IPS DF 4.7 (cell line): ENCODE measurements around the gene CCR5.

Source experiments
- DNase-seq: peaks from one replicate; pipeline ENCODE4 v3.0.0-alpha.2; 2013; ENCODE audit warnings: low spot score; ENCODE audit errors: extremely low read depth

Gene CCR5

DNA sequence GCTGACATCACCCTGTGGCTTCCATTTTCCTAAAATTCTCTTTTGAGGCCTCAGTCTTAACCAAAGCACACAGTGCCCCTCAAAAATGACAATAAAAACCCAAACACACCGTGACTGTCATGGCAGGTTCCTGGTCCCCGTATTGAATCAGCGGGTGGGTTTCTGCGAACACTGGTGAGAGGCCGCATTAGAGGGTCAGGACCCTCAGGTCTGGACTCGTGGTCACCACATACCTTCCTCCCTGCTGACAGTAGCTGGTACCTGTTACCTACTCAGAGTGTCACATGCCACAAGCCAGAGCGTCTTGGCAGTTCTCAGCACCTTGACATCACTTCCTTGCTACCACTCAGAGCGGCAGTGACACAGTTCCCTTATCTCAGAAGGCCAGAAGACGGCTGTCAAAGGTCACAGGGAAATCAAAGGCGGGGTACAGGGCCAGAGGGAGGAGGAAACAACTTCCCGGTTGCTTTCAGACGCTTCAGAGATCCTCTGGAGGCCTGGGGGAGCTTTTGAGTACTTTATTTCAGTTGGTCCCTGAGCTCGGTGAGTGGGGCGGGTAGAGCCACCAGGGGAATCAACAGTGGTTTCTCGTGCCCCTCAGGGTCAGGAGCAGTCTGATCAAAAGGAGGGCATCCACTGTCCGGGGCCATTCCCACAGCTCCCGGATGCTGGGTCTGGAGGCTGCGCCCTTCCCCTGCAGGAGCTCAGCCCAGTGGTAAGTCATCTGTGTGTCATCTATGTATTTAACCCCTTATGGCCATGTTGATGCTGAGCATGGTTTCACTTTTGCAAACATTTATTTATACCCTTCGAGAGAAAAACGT is 36.3 kb downstream of the CCR5 start, which contains the start of the genes CCR5AS and CCRL2:
TSS of gene CCR5AS (minus strand) at position 279 of the 824 bp plus-strand sequence.
TSS of gene CCRL2 (plus strand) at position 472 of the 824 bp plus-strand sequence. CDS start 821 bp downstream, outside the sequence.
- no peak for DNase-seq

DNA sequence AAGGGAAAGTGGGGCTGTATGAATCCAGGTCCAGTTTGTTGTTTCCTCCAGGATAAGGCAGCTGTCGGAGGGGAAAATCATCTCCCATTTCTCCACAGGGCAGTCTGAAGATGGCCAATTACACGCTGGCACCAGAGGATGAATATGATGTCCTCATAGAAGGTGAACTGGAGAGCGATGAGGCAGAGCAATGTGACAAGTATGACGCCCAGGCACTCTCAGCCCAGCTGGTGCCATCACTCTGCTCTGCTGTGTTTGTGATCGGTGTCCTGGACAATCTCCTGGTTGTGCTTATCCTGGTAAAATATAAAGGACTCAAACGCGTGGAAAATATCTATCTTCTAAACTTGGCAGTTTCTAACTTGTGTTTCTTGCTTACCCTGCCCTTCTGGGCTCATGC is 37.2 kb downstream of the CCR5 start:
- no peak for DNase-seq

DNA sequence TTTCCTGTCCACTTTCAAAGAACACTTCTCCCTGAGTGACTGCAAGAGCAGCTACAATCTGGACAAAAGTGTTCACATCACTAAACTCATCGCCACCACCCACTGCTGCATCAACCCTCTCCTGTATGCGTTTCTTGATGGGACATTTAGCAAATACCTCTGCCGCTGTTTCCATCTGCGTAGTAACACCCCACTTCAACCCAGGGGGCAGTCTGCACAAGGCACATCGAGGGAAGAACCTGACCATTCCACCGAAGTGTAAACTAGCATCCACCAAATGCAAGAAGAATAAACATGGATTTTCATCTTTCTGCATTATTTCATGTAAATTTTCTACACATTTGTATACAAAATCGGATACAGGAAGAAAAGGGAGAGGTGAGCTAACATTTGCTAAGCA is 38.1 kb downstream of the CCR5 start:
- no peak for DNase-seq

DNA sequence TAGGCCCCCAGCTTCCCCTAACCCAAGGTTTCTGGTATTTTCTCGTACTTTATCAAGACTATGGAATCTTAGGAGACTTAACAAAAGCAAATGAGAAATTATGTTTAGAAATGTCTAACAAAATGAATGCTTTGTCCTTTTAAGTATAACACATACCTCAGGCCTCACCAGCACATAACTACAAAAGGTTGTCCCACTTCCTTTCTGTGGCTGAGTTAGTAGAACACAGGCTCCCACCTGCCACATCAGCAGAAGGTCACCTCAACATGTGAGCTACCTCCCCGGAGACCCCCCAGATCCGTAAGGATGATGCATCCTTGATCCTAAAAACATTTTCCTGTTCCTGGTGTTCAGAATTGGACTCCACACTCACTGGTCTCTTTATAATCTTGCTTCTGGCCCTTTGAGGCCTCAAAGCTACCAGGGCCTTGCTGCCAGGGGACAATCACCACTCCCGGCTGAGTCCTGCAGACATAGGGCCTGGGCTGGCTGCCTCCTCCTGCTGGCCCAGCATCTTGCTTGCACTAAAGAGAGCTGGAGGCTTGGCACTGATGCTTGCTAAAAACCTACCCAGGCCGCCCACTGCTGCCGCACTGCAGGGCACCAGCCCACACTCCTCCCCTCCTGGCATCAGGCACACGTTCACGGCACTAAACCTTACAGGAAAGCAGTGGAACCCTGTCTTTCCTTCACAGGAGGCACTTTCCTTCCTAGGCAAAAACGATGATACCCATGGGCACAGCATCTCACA is 39.2 kb downstream of the CCR5 start:
- no peak for DNase-seq

DNA sequence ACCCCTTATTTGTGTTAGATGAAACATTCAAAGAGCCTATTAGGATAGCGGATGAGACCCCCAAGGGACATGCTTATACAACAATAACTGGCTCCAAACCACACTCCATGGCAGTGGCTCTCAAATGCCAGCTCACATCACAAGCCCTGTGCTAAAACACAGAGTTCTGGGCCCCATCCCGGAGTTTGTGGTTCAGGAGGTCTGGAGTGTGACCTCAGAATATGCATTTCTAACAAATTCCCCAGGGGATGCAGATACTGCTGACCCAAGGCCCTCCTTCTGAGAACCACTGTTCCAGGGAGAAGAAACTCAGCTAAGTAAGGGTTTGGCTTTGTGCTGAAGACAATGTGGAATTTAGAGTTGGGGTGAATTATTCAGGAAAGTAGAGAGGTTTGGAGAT is 39.9 kb downstream of the CCR5 start:
- DNase-seq = no peak

DNA sequence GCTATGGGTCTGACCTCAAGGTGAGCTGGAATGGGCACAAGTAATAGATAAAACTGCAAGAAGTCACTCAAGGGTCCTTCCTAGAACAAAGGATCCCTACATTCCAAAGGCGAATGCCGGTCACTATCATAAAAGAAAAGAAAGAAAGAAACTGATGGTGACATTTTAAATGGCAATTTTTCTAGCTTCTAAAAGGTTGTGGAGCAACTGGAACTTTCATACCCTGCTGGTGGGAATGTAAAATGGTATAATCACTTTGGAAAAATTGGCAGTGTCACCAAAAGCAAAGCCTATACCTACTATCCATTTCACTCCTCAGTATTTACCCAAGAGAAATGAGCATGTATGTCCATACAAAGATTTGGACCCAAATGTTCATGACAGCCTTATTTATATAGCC is 40.5 kb downstream of the CCR5 start:
- DNase-seq = no peak

DNA sequence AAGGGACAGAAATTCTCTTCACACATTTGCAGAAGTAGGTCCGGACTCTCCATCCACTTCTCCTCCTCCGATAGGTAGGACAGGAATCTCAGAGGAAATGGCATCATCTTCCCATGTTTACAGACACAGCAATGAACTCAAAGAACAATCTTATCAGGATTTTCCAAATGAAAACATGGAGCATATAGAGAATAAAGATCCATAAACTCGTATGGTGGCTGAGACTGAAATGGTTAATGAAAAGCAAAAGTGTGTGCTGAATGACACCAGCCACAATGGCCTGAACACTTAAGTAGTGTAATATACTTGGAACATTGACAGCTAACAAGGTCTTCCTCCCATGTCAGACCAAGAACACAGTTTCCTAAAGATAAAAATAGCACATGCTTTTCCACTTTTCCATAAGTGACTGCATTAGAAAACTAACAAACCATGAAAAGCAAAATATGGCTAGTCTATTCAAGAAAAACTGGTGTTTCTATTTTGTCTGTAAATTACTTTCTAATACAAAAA is 42.1 kb downstream of the CCR5 start:
- no peak for DNase-seq

DNA sequence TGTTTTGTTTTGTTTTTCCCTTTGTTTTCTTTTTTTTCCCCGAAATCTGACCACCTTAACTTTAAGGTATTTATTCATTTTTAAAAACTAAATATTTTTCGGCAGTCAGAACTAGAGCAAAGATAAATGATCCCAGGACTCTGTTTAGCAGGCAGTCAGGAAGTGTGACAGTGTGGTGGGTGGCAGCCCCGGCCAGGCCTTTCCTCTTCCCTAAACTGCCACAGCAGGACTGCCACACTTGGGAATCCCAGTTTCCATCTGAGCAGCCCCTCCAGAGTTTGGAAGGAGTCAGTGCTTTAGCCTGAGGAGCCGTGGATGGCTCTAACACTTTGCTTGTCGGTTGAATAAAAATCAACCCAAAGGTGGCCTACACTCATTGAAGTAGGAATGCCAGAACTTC is 43.2 kb downstream of the CCR5 start:
- no peak for DNase-seq

DNA sequence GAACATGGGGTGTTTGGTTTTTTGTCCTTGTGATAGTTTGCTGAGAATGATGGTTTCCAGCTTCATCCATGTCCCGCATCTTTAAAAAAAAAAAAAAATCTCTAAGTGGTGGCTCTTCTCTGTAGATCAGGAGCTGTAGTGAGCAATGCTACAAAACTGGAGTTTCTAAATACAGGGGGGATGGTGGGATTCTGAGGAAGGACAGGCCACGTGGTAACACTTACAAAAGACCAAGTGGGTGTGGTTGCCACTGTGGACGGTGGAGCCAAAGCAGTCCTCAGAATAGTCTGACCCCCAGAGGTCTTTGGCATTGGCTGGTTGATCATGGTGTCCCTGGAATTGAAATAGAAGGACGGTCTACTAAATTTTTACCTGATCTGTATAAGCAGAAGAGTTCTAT is 44.0 kb downstream of the CCR5 start:
- DNase-seq = no peak

DNA sequence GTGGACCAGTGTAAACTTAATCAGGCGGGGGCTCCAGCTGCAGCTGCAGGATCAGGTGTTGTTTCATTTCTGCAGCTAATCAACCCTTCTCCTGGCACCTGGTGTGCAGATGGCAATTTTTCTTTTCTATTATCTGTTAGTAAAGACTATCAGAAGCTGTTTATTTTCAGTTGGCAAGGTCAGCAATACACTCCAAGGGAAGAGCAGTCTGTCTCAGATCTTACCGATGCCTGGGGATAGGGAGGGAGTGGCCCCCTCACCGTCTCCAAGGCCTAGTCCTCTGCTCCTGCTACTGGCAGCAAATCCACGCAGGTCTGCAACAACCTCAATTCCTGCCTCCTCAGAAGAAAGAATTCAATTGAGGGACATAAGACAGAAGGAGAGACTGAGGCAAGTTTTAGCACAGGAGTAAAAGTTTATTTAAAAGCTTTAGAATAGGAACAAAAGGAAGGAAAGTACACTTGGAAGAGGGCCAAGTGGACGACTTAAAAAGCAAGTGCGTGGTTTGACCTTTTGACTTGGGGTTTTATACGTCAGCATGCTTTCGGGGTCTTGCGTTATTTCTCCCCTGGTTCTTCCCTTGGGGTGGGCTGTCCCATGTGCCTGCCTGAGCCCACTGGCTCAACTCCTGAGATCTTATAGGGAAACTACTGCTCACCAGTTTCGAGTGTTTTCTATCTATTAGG is 45.5 kb downstream of the CCR5 start:
- DNase-seq = no peak

DNA sequence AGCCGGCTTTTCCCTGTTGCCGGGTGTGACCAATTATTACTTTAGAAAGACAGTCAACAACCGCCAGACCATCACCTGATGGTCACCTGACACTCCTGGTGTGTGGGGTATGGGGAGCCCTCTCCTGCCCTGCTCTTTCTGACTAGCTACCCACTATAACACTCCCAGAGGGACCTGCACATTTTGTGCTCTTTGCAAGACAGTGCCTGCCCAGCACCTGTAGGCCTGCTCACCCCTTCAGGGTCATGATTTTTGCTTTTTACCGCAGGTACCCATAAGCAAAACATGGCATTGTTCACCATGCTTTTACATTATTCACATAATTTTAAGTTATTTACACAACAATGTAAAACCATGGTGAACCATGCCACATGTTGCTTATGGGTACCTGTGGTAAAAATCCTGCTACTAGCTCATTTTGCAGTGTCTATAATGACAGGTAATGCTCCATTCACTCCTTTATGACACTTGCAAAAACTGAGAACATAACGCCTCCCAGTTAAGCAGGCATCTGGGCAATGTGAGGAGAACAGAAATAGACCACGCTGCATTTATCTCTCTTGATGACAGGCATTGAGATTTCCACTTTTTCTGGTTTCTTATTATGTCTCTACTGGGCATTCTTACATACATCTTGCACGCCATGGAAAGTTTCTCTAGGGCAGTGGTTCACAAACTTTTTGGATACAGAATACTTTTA is 46.2 kb downstream of the CCR5 start:
- DNase-seq = no peak

DNA sequence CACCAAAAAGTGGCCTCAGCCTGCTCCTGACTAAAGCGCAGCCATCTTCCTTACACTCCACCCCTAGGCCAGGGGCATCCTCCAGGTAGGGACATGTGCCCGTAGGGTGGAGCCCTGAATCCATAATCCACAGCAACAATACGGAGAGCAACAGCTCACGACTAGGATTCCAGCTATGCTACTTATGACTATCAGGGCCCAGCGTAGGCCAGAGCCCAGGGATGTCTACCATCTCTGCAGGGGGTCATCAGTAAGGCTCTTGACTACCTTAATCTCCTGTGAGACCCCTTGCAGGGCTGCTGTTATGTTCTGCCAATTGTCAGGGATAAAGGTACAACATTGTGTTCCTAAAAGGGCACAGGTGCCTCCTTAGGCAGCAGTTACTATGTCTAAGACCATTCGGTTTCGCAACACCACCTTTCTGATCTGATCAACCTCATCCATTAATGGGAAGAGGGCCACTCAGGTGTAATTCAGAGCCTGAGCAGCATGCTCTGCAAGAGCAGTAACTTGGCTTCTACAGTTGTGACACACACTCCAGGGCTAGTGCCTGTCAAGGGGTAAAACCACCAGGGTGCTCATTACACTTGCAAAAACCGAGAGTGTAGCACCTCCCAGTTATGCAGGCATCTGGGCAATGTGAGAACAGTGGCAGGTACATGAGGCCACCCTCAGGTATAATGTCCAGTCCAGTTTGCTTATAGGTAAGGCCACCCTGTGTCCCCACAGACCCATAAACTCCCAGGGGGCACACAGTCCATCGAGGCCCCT is 47.3 kb downstream of the CCR5 start:
- no peak for DNase-seq

DNA sequence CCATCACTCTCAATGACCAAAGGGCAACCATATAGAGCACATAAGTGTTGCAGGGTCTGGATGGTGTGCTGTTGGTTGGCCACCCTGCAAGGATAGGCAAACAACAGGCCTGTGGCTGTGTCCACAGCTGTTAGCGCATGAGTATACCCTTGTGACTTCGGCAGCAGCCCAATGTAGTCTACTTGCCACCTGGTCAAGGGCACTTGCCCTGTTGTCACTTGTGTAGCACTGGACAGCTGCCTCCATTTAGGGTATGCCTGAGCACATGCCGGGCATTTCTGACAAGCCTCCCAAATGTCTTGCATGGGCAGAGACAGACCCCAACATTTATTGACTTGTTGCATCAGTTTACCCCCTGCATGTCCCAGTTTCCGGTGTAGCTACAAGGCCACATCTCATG is 49.1 kb downstream of the CCR5 start:
- no peak for DNase-seq

DNA sequence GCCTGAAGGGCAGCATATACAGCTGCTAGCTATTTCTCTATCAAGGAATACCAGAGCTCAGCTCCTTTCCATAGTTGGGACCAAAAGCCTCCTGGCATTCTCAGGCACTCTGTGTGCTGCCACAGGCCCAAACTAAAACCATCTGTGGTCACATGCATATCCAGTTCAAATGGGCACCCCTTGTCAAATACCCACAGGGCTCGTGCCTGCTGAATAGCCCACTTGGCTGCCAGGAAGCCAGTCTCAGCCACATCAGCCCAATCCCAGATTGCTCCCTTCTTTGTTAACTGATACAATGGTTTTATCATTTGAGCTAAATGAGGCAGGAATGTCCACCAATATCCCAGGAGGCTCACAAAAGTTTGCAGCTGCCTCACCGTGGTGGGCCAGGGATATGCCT is 50.2 kb downstream of the CCR5 start:
- DNase-seq = no peak

DNA sequence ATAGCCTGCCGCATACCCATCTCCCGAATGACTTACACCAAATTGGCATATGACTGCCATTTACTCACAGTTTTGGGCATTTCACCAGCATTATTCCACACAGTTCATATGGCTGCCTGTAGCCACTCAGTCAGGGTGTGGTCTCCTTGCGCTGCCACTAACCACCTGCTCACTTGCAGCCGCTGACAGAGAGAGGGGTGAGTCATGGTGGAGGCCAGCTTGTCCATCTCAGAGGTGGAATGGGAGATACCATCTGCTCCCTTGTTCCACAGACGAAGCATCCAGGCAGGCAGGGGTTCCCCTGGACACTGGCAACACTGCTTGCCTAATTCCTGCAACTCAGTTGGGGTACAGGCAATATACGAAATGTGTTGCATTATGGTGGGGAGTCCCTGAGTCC is 51.9 kb downstream of the CCR5 start:
- DNase-seq = no peak

DNA sequence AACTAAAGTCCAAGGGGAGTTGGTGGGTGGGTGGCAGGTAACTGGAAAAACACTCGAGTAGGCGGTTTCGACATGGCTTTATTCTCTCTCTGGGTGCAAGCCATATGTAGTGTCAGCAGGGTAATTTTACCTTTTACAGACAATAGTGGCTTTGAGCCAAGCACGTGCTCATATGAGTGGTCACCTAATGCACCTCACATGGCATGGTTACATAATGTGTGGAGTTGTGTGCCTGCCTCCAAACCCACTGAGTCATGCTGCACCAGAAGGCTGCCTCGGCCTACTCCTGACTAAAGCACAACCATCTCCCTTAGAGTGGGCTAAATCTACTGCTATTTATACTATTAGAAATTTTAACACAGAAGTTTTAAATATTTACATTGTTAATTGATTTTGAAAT is 52.8 kb downstream of the CCR5 start:
- no peak for DNase-seq
